ENCODE measurements around the gene TMEM255B. TPM values are rescaled to one million over a fixed set of nuclear protein-coding genes. Genes with fewer than 3 reads are reported as not detected.

Gene TMEM255B
- total RNA-seq, 1 experiment from 2014 or later = 7.0 TPM

- BruUV-seq (replicated peaks) = no TSS peak
- H3K4me1 Mint-ChIP-seq (ENCODE audit: insufficient read depth, unreplicated experiment) = no peaks in the 10 kb centered on the region
- H3K9me3 Mint-ChIP-seq (ENCODE audit: unreplicated experiment) = no peaks in the 10 kb centered on the region
- no peak overlapping the region for H3K4me3 Mint-ChIP-seq (ENCODE audit: unreplicated experiment)
- no peak for DNase-seq (ENCODE audit: unreplicated experiment)
- intact Hi-C loops (cut with micrococcal nuclease) = no loop called here
- peaks cover 2% of the 10 kb centered on the region for H3K27me3 Mint-ChIP-seq (ENCODE audit: insufficient read depth, unreplicated experiment)
- TF ChIP-seq, protein P1, sequence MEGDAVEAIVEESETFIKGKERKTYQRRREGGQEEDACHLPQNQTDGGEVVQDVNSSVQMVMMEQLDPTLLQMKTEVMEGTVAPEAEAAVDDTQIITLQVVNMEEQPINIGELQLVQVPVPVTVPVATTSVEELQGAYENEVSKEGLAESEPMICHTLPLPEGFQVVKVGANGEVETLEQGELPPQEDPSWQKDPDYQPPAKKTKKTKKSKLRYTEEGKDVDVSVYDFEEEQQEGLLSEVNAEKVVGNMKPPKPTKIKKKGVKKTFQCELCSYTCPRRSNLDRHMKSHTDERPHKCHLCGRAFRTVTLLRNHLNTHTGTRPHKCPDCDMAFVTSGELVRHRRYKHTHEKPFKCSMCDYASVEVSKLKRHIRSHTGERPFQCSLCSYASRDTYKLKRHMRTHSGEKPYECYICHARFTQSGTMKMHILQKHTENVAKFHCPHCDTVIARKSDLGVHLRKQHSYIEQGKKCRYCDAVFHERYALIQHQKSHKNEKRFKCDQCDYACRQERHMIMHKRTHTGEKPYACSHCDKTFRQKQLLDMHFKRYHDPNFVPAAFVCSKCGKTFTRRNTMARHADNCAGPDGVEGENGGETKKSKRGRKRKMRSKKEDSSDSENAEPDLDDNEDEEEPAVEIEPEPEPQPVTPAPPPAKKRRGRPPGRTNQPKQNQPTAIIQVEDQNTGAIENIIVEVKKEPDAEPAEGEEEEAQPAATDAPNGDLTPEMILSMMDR (IDR thresholded peaks at IDR 0.05; ENCODE audit: unreplicated experiment) = no peak
- CTCF ChIA-PET = no interaction called here
- no peak overlapping the region for H3K27ac Mint-ChIP-seq (ENCODE audit: low read depth, unreplicated experiment)
- POLR2A ChIA-PET = no interaction called here
- no peaks in the 10 kb centered on the region for H3K36me3 Mint-ChIP-seq (ENCODE audit: insufficient read depth, unreplicated experiment)
These were observed 23.3 kb upstream of the TMEM255B start for GRCh38 chr13:113735750-113736149.

- POLR2A ChIA-PET = no interaction called here
- no TSS peak for BruUV-seq (replicated peaks)
These were observed 22.7 kb upstream of the TMEM255B start for GRCh38 chr13:113736258-113736731.

DNA sequence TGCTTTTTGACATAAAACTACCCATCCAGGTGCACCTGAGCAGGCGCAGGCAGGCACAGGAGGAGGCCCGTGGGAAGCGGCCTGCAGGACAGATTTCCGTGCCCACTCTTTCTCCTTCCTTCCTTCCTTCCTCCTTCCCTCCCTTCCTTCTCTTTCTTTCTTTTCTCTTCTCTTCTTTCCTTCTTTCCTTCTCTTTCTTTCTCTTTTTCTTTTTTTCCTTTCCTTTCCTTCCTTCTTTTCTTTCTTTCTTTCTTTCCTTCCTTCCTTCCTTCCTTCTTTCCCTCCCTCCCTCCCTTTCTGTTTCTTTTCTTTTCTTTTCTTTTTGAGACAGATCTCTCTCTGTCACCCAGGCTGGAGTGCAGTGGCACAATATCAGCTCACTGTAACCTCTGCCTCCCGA, 21.2 kb upstream of the TMEM255B start:
- Mint-ChIP-seq H3K4me3 (ENCODE audit: unreplicated experiment) (no peak overlapping the region), H3K27ac (ENCODE audit: low read depth, unreplicated experiment) (no peak overlapping the region), H3K36me3 (ENCODE audit: insufficient read depth, unreplicated experiment) (no peaks in the 10 kb centered on the region), H3K27me3 (ENCODE audit: insufficient read depth, unreplicated experiment) (no peaks in the 10 kb centered on the region), H3K4me1 (ENCODE audit: insufficient read depth, unreplicated experiment) (peaks cover 8% of the 10 kb centered on the region), H3K9me3 (ENCODE audit: unreplicated experiment) (no peaks in the 10 kb centered on the region)
- CTCF ChIA-PET = no interaction called here
- TF ChIP-seq, protein P1 (IDR thresholded peaks at IDR 0.05; ENCODE audit: unreplicated experiment) = no peak
- DNase-seq (ENCODE audit: unreplicated experiment) = no peak
- no TSS peak for BruUV-seq (replicated peaks)
- intact Hi-C loops (cut with micrococcal nuclease) = no loop called here
- POLR2A ChIA-PET = no interaction called here

More at GRCh38 chr13:113736258-113736731, 22.7 kb upstream of the TMEM255B start:
- intact Hi-C loops (cut with micrococcal nuclease) = no loop called here
- Mint-ChIP-seq H3K27me3 (ENCODE audit: insufficient read depth, unreplicated experiment) (no peaks in the 10 kb centered on the region), H3K9me3 (ENCODE audit: unreplicated experiment) (no peaks in the 10 kb centered on the region), H3K36me3 (ENCODE audit: insufficient read depth, unreplicated experiment) (no peaks in the 10 kb centered on the region), H3K27ac (ENCODE audit: low read depth, unreplicated experiment) (no peak overlapping the region), H3K4me1 (ENCODE audit: insufficient read depth, unreplicated experiment) (no peaks in the 10 kb centered on the region), H3K4me3 (ENCODE audit: unreplicated experiment) (no peak overlapping the region)
- no peak for DNase-seq (ENCODE audit: unreplicated experiment)
- TF ChIP-seq, protein P1 (IDR thresholded peaks at IDR 0.05; ENCODE audit: unreplicated experiment) = no peak
- CTCF ChIA-PET = no interaction called here

DNA sequence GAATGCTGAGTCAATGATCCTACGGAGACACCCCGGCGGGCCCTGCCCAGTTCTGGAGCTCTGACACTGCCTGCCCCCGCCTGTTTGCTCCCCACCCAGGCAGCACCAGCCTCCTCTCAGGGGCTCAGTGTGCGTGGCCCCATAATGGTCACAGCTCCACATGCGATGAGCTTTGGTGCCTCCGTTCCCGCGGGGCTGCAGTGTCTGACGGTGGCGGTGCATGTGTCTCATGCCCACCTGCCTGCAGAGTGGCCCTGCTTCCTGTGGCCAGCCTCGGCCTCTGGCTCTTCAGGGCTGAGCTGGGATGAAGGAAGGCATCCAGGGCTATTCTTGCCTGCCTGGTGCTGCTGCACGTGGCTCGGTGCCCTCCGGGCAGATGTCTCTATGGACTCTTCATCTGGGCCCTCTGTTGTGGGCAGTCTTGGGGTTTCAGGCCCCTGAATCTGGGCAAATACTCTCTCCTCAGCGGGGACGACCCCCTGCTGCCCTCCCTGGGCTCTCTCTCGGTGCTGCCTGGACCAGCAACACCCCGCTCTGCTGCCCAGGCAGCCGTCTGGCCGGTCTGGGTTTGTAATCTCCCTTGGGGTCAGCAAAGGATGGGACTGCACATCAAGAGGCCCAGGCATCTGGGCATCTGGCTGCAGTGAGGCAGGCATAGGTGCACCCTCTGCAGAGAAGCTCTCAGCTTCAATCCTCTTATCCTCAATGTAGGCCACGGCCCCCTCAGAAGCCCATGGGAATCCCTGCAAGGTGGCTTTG, 19.3 kb upstream of the TMEM255B start:
- Mint-ChIP-seq H3K9me3 (ENCODE audit: unreplicated experiment) (no peaks in the 10 kb centered on the region), H3K27me3 (ENCODE audit: insufficient read depth, unreplicated experiment) (no peaks in the 10 kb centered on the region), H3K4me3 (ENCODE audit: unreplicated experiment) (no peak overlapping the region), H3K27ac (ENCODE audit: low read depth, unreplicated experiment) (no peak overlapping the region), H3K36me3 (ENCODE audit: insufficient read depth, unreplicated experiment) (no peaks in the 10 kb centered on the region), H3K4me1 (ENCODE audit: insufficient read depth, unreplicated experiment) (peaks cover 8% of the 10 kb centered on the region)
- POLR2A ChIA-PET = no interaction called here
- intact Hi-C loops (cut with micrococcal nuclease) = no loop called here
- BruUV-seq (replicated peaks) = no TSS peak
- CTCF ChIA-PET = interaction anchor here (0.7 kb wide), 1 partner anchor 174 kb away, joined by 3 read pairs; no protein-coding TSS in a partner anchor
- TF ChIP-seq, protein P1 (IDR thresholded peaks at IDR 0.05; ENCODE audit: unreplicated experiment) = no peak
- DNase-seq (ENCODE audit: unreplicated experiment) = no peak

All from MCF 10A (cell line).